GM21381 (cell line): Measurements from ENCODE around the gene CYLD.

Experiments
- ATAC-seq: cut with Tn5 transposase; IDR thresholded peaks from one replicate; pipeline ENCODE4 v1.9.1; 2021; ENCODE audit warnings: mild to moderate bottlenecking, moderate library complexity; ENCODE audit not compliant: unreplicated experiment

CYLD gene

GRCh38 chr16:50737420-50737959, 4.4 kb upstream of the CYLD start:
- ATAC-seq = no peak

- no peak for ATAC-seq
Measured at GRCh38 chr16:50739031-50739430, 2.9 kb upstream of the CYLD start.

- no peak for ATAC-seq
Measured at GRCh38 chr16:50740736-50741135, 1.1 kb upstream of the CYLD start.

- peak; percentile 0 for ATAC-seq
Measured at GRCh38 chr16:50741225-50741780, 583 bp upstream of the CYLD start.

GRCh38 chr16:50742576-50743200, 802 bp downstream of the CYLD start:
- no peak for ATAC-seq

GRCh38 chr16:50743581-50744225, 1.8 kb downstream of the CYLD start:
- ATAC-seq = no peak

- ATAC-seq = no peak
Measured at GRCh38 chr16:50744881-50745280, 3.0 kb downstream of the CYLD start.

- no peak for ATAC-seq
Measured at GRCh38 chr16:50745940-50746339, 4.1 kb downstream of the CYLD start.

GRCh38 chr16:50747207-50747956, 5.5 kb downstream of the CYLD start:
- peak; percentile 56 for ATAC-seq

- no peak for ATAC-seq
Measured at GRCh38 chr16:50751528-50751927, 9.6 kb downstream of the CYLD start.

GRCh38 chr16:50752471-50753235, 10.8 kb downstream of the CYLD start:
- no peak for ATAC-seq

- no peak for ATAC-seq
Measured at GRCh38 chr16:50756473-50756872, 14.6 kb downstream of the CYLD start.

- no peak for ATAC-seq
Measured at GRCh38 chr16:50761267-50761666, 19.4 kb downstream of the CYLD start.

GRCh38 chr16:50762241-50762640, 20.4 kb downstream of the CYLD start:
- no peak for ATAC-seq

- ATAC-seq = no peak
Measured at GRCh38 chr16:50763211-50763610, 21.3 kb downstream of the CYLD start.

- no peak for ATAC-seq
Measured at GRCh38 chr16:50765260-50765659, 23.4 kb downstream of the CYLD start.

- ATAC-seq = no peak
Measured at GRCh38 chr16:50765861-50766260, 24.0 kb downstream of the CYLD start.

GRCh38 chr16:50767197-50767596, 25.3 kb downstream of the CYLD start:
- ATAC-seq = no peak

GRCh38 chr16:50771366-50771765, 29.5 kb downstream of the CYLD start:
- ATAC-seq = no peak

GRCh38 chr16:50774405-50774804, 32.5 kb downstream of the CYLD start:
- ATAC-seq = no peak

GRCh38 chr16:50774960-50775359, 33.1 kb downstream of the CYLD start:
- ATAC-seq = no peak
